ENCODE measurements around the gene ATAD2B. TPM values are rescaled to one million over a fixed set of nuclear protein-coding genes. Genes with fewer than 3 reads are reported as not detected.

Gene ATAD2B
- total RNA-seq, 1 experiment from 2014 or later, result 7.6 TPM

DNA sequence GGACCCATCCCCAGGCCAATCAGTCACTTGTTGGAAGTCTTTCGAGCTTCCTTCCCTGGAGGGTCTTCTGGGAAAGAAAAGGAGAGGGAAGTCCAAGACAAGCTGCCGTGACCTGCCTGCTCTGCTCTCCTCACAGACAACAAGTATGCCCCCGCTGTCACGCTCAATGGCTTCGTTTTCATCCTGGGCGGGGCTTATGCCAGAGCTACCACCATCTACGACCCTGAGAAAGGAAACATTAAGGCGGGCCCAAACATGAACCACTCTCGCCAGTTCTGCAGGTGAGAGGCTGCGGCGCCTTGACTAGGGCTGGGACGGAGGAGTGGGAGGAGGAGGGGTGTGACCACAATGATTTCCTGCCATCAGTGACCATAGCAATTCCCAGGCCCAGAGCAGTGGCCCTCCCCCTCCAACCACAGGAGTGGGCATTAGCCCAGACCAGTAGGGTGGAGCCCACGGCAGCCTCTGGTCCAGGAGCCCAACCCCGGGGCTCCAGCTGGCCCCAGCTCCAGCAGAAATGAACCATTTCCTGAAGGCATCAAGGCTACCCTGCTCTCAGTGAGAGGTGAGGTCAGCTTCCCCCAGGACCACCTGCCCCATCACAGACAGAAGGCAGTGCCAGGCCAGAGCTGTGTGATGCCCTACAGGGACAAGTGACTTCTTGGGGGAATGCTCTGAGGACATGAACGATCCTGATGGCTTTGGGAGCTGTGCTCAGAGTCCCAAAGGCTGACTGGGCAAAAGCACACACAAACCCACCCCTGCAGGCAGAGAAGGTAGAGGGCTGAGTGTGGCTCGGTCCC lies 223.1 kb downstream of the ATAD2B start:
- DNase-seq (ENCODE audit: low read depth), result no peak

DNA sequence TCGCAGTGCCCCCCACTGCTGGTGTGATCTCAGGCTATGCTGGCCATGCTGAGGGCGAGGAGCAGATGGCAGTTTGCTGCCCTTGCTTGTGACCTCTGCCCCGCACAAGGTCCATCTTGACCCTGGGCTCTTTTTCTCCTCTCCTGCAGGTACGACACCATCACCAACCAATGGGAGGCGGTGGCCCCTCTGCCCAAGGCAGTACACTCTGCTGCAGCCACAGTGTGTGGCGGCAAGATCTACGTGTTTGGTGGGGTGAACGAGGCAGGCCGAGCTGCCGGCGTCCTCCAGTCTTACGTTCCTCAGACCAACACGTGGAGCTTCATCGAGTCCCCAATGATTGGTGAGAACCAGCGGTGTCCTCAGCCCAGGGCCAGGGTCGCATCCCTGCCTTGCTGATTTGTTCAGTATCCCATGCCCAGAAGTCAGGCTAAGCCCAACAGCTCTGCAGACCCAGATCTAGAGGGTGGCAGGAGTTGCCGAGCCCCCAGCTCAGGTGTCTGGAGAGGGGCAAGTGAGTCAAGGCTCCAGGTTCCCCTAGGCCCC lies 223.8 kb downstream of the ATAD2B start:
- no peak for DNase-seq (ENCODE audit: low read depth)

DNA sequence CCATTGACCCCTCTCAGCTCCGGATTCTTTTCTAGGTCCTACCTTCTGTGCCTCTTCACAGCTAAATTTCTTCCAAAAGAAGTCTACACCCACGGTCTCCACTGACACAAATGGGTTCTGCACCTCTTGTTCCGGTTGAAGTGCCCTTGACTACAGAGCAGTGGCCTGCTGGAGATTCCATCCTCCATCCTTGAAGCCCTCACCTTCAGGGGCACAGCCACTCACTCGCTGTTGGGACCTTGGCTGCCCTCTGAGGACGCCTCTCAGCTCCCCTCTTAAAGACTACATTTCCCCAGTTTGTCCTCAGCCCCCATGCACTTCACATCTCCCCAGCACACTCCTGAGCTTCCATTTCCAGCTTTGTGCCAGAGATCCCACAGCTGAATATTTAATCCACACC lies 226.3 kb downstream of the ATAD2B start:
- DNase-seq (ENCODE audit: low read depth), result no peak

DNA sequence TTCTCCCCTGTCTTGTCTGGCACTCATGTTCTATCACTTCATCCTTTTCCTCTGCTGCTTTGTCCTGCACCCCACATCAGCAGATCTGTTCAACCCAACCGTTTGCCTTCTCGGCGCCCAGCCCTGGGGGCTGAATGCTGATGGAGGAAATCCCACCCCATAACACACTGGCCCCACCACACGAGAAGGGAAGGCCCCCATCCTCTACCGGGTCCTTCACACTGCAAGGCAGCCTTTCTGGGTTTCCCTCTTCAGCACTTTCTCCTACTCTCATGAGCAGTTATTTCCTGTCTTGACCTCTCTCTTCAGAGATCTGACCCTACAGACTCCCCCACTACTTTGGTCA lies 227.4 kb downstream of the ATAD2B start:
- no peak for DNase-seq (ENCODE audit: low read depth)

GRCh38 chr2:23698721-23699579 lies 228.0 kb downstream of the ATAD2B start:
- no peak for DNase-seq (ENCODE audit: low read depth)

Other genes with a start within 250 kb of the ATAD2B start
- gene UBXN2A, start 13.3 kb upstream of the ATAD2B start, total RNA-seq (2014; rRNA removed; shearing (Covaris generic)), result 19.6 and 24.2 TPM in 2 replicates
- 0.24 TPM in 1 of 2 replicates, not detected in the other for gene MFSD2B, start 83.0 kb upstream of the ATAD2B start, total RNA-seq (2014; rRNA removed; shearing (Covaris generic))
- 11.7 and 14.2 TPM in 2 replicates for gene WDCP, start 120.3 kb upstream of the ATAD2B start, total RNA-seq (2014; rRNA removed; shearing (Covaris generic))
- 10.9 and 15.6 TPM in 2 replicates for gene FKBP1B, start 122.6 kb upstream of the ATAD2B start, total RNA-seq (2014; rRNA removed; shearing (Covaris generic))
- 441 and 501 TPM in 2 replicates for gene SF3B6, start 149.2 kb upstream of the ATAD2B start, total RNA-seq (2014; rRNA removed; shearing (Covaris generic))
- 42.7 and 57.8 TPM in 2 replicates for gene TP53I3, start 157.7 kb upstream of the ATAD2B start, total RNA-seq (2014; rRNA removed; shearing (Covaris generic))
- 2.4 and 3.4 TPM in 2 replicates for gene PFN4, start 196.2 kb upstream of the ATAD2B start, total RNA-seq (2014; rRNA removed; shearing (Covaris generic))
- gene FAM228B, start 196.3 kb upstream of the ATAD2B start, total RNA-seq (2014; rRNA removed; shearing (Covaris generic)), result 3.5 and 3.7 TPM in 2 replicates
- gene FAM228A, start 247.9 kb upstream of the ATAD2B start, total RNA-seq (2014; rRNA removed; shearing (Covaris generic)), result 0.29 and 0.36 TPM in 2 replicates